ENCODE results near the gene TBX5. TPM values are rescaled to one million over a fixed set of nuclear protein-coding genes. Genes with fewer than 3 reads are reported as not detected.

The TBX5 gene
- total and polyA plus RNA-seq, 9 donors: 0.04 to 0.23 (median 0.17) TPM; not detected in 5

GRCh38 chr12:114318984-114319383 is 87.0 kb downstream of the TBX5 start:
- Histone ChIP-seq H3K27ac (no peak overlapping the region), H3K27me3 (no peaks in the 10 kb centered on the region), H3K9me3 (no peaks in the 10 kb centered on the region), H3K36me3 (no peaks in the 10 kb centered on the region), H3K4me1 (ENCODE audit: insufficient read depth) (no peaks in the 10 kb centered on the region), H3K4me3 (no peak overlapping the region)
- no peak for TF ChIP-seq POLR2A (IDR thresholded peaks at IDR 0.05)
- TF ChIP-seq CTCF (IDR thresholded peaks at IDR 0.05): no peak
- TF ChIP-seq EP300 (IDR thresholded peaks at IDR 0.05): no peak
- WGBS, 3 donors: 52 to 70% (median 52%) methylated on average over 2 of the region's 2 CpGs
- no peak for DNase-seq
- intact Hi-C loops (cut with DNase I): no loop called here

- TF ChIP-seq CTCF (IDR thresholded peaks at IDR 0.05) (no peak), EP300 (IDR thresholded peaks at IDR 0.05) (no peak), POLR2A (IDR thresholded peaks at IDR 0.05) (no peak)
- H3K9me3 ChIP-seq: no peaks in the 10 kb centered on the region
- 30 to 56% (median 49%) methylated on average over 5 of the region's 5 CpGs for WGBS, 3 donors
- no peaks in the 10 kb centered on the region for H3K4me1 ChIP-seq (ENCODE audit: insufficient read depth)
- H3K27me3 ChIP-seq: no peaks in the 10 kb centered on the region
- no peaks in the 10 kb centered on the region for H3K36me3 ChIP-seq
- no peak overlapping the region for H3K4me3 ChIP-seq
- no peak overlapping the region for H3K27ac ChIP-seq
- intact Hi-C loops (cut with DNase I): no loop called here
- no peak for DNase-seq
These were observed 89.9 kb downstream of the TBX5 start for GRCh38 chr12:114316076-114316475.

- DNase-seq: no peak
- no peak for TF ChIP-seq CTCF (IDR thresholded peaks at IDR 0.05)
- no peak for TF ChIP-seq EP300 (IDR thresholded peaks at IDR 0.05)
- TF ChIP-seq POLR2A (IDR thresholded peaks at IDR 0.05): no peak
- 88 to 90% (median 89%) methylated on average over 16 of the region's 16 CpGs for WGBS, 3 donors
- H3K27me3 ChIP-seq: no peaks in the 10 kb centered on the region
- no peak overlapping the region for H3K27ac ChIP-seq
- H3K4me3 ChIP-seq: no peak overlapping the region
- H3K4me1 ChIP-seq (ENCODE audit: insufficient read depth): no peaks in the 10 kb centered on the region
- no peaks in the 10 kb centered on the region for H3K9me3 ChIP-seq
- intact Hi-C loops (cut with DNase I): loop anchor here in 1 of 4 donors (5.0 kb wide), 1 partner anchor 773 kb away; no protein-coding TSS in a partner anchor
- no peaks in the 10 kb centered on the region for H3K36me3 ChIP-seq
These were observed 90.8 kb downstream of the TBX5 start for GRCh38 chr12:114314974-114315720.

GRCh38 chr12:114314403-114314802 is 91.5 kb downstream of the TBX5 start:
- DNase-seq: no peak
- Histone ChIP-seq H3K4me1 (ENCODE audit: insufficient read depth) (no peaks in the 10 kb centered on the region), H3K36me3 (no peaks in the 10 kb centered on the region), H3K27me3 (no peaks in the 10 kb centered on the region), H3K27ac (no peak overlapping the region), H3K4me3 (no peak overlapping the region), H3K9me3 (no peaks in the 10 kb centered on the region)
- intact Hi-C loops (cut with DNase I): loop anchor here in 1 of 4 donors (5.0 kb wide), 1 partner anchor 772 kb away; no protein-coding TSS in a partner anchor
- WGBS, 3 donors: 55 to 61% (median 57%) methylated on average over 7 of the region's 7 CpGs
- no peak for TF ChIP-seq POLR2A (IDR thresholded peaks at IDR 0.05)
- TF ChIP-seq EP300 (IDR thresholded peaks at IDR 0.05): no peak

- no peaks in the 10 kb centered on the region for H3K4me1 ChIP-seq (ENCODE audit: insufficient read depth)
- intact Hi-C loops (cut with DNase I): loop anchor here in 1 of 4 donors (5.0 kb wide), 1 partner anchor 772 kb away; no protein-coding TSS in a partner anchor
- WGBS, 3 donors: 43 to 62% (median 47%) methylated on average over 2 of the region's 2 CpGs
- H3K4me3 ChIP-seq: no peak overlapping the region
- no peak for DNase-seq
- no peak overlapping the region for H3K27ac ChIP-seq
- TF ChIP-seq EP300 (IDR thresholded peaks at IDR 0.05): no peak
- no peak for TF ChIP-seq POLR2A (IDR thresholded peaks at IDR 0.05)
- TF ChIP-seq CTCF (IDR thresholded peaks at IDR 0.05): no peak
- H3K36me3 ChIP-seq: no peaks in the 10 kb centered on the region
- no peaks in the 10 kb centered on the region for H3K9me3 ChIP-seq
- H3K27me3 ChIP-seq: no peaks in the 10 kb centered on the region
These were observed 92.0 kb downstream of the TBX5 start for GRCh38 chr12:114313910-114314309.
